Activated CD4-positive, alpha-beta T cell treated with anti-CD3 and anti-CD28 coated beads, Interleukin-2, amount 50 U/mL, for 24 hours (primary cell): ENCODE measurements around the gene NEURL1.
"Not testable (repeated sequence)": the region's sequence is repeated elsewhere in the genome, so short reads cannot be mapped to it uniquely, and the experiment has no call there.

ENCODE experiments used
- DNase-seq, 2 donors: peaks; one replicate each; pipeline ENCODE4 v3.0.0-alpha.2; 2020; ENCODE audit warnings: low read depth in 1 of 2, low spot score in 1 of 2

The NEURL1 gene

GRCh38 chr10:103620891-103621782, 127.6 kb downstream of the NEURL1 start:
- DNase-seq, result no peak

- no peak for DNase-seq
Measured at GRCh38 chr10:103621783-103622125, 128.2 kb downstream of the NEURL1 start.

- no peak for DNase-seq
Measured at GRCh38 chr10:103622286-103622685, 128.8 kb downstream of the NEURL1 start.

- DNase-seq, result no peak
Measured at GRCh38 chr10:103622935-103623574, 129.6 kb downstream of the NEURL1 start.

GRCh38 chr10:103626178-103626577, 132.7 kb downstream of the NEURL1 start:
- DNase-seq, result no peak

- DNase-seq, result no peak
Measured at GRCh38 chr10:103627111-103627892, 133.8 kb downstream of the NEURL1 start.

- no peak for DNase-seq
Measured at GRCh38 chr10:103627893-103628292, 134.4 kb downstream of the NEURL1 start.

GRCh38 chr10:103629581-103629980, 136.1 kb downstream of the NEURL1 start:
- DNase-seq, result no peak

- DNase-seq, result no peak
Measured at GRCh38 chr10:103630156-103630555, 136.7 kb downstream of the NEURL1 start.

GRCh38 chr10:103632247-103632642, 138.7 kb downstream of the NEURL1 start:
- DNase-seq, result no peak

GRCh38 chr10:103632871-103633270, 139.4 kb downstream of the NEURL1 start:
- not testable (repeated sequence) for DNase-seq

GRCh38 chr10:103633846-103634245, 140.3 kb downstream of the NEURL1 start:
- DNase-seq, result no peak

GRCh38 chr10:103635580-103635979, 142.1 kb downstream of the NEURL1 start:
- no peak for DNase-seq

- DNase-seq, result no peak
Measured at GRCh38 chr10:103636492-103636891, 143.0 kb downstream of the NEURL1 start.

- DNase-seq, result no peak
Measured at GRCh38 chr10:103637011-103637410, 143.5 kb downstream of the NEURL1 start.

GRCh38 chr10:103637927-103638557, 144.5 kb downstream of the NEURL1 start:
- no peak for DNase-seq

GRCh38 chr10:103638948-103639347, 145.4 kb downstream of the NEURL1 start:
- DNase-seq, result no peak

GRCh38 chr10:103640436-103641181, 147.1 kb downstream of the NEURL1 start:
- no peak for DNase-seq

GRCh38 chr10:103641326-103641725, 147.8 kb downstream of the NEURL1 start:
- no peak for DNase-seq
